Measurements from ENCODE around the gene C1orf226.

The C1orf226 gene

DNA sequence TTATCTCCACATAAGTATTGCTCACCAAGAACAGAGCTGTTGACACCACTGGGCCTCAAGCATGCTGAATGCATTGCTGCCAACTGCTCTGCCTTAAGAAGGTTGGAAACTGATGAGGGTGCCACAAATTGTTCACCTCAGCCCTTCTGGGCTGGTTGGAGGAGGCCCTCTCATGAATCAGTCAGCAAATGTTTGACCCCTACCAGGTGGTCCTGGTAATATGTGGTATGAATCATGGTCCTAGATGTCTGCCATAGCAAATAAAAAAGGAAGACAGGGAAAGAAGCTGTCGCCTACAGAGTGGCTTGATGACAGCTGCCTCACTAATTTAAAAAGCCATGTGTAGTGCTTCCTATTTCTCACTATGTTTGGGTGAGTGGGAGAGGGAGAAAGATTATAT, 17.0 kb upstream of the C1orf226 start:
- H3K9ac ChIP-seq (ENCODE audit: low read depth in 1 of 2, low read length in 2 of 2), result no peak overlapping the region
- no peak overlapping the region for H3K27ac ChIP-seq (ENCODE audit: low read depth, low read length)
- H3K4me3 ChIP-seq (ENCODE audit: low read depth in 1 of 2, low read length in 2 of 2), result no peak overlapping the region
- no peaks in the 10 kb centered on the region for H3K9me3 ChIP-seq (ENCODE audit: control insufficient read depth in 1 of 2, low read length in 2 of 2)
- peaks cover 0 to 9% of the 10 kb centered on the region in 2 donors for H3K36me3 ChIP-seq (ENCODE audit: control insufficient read depth in 1 of 2, insufficient read depth in 2 of 2, low read length in 2 of 2)
- H3K27me3 ChIP-seq (ENCODE audit: control insufficient read depth in 1 of 2, insufficient read depth in 2 of 2, low read length in 2 of 2), result no peaks in the 10 kb centered on the region
- no peaks in the 10 kb centered on the region for H3K4me1 ChIP-seq (ENCODE audit: control insufficient read depth in 1 of 2, insufficient read depth in 2 of 2, low read length in 2 of 2)

DNA sequence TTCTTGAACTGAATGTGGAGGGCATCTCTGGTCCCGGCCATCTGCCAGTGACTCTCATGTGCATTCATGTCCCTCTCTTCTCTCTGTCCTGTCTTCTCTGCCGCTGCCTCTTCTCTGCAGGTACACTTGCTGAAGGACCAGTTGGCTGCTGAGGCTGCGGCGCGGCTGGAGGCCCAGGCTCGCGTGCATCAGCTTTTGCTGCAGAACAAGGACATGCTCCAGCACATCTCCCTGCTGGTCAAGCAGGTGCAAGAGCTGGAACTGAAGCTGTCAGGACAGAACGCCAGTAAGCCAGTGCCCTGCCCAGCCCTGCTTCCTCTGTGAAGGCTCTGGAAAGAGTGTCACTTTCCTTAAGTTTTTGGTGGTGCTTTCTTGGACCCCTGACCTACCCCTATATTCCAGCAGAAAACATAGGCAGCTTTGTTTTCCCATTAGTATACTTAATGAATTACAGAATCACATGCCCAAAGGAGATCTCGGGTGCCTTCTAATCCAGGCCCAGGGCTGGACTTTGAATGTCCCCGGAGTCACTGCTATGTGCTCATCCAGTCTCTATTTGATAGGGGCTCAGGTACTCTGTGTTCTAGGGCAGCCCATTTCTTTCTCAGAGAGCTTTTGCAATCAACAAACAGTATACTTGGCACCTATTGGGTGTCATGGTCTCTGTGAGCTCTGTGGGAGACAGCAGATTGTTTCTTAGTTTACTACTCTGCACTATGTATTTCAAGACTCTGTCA, 16.1 kb upstream of the C1orf226 start:
- peaks cover 0 to 9% of the 10 kb centered on the region in 2 donors for H3K36me3 ChIP-seq (ENCODE audit: control insufficient read depth in 1 of 2, insufficient read depth in 2 of 2, low read length in 2 of 2)
- no peak overlapping the region for H3K9ac ChIP-seq (ENCODE audit: low read depth in 1 of 2, low read length in 2 of 2)
- H3K9me3 ChIP-seq (ENCODE audit: control insufficient read depth in 1 of 2, low read length in 2 of 2), result no peaks in the 10 kb centered on the region
- no peak overlapping the region for H3K27ac ChIP-seq (ENCODE audit: low read depth, low read length)
- no peaks in the 10 kb centered on the region for H3K27me3 ChIP-seq (ENCODE audit: control insufficient read depth in 1 of 2, insufficient read depth in 2 of 2, low read length in 2 of 2)
- H3K4me3 ChIP-seq (ENCODE audit: low read depth in 1 of 2, low read length in 2 of 2), result no peak overlapping the region
- no peaks in the 10 kb centered on the region for H3K4me1 ChIP-seq (ENCODE audit: control insufficient read depth in 1 of 2, insufficient read depth in 2 of 2, low read length in 2 of 2)

DNA sequence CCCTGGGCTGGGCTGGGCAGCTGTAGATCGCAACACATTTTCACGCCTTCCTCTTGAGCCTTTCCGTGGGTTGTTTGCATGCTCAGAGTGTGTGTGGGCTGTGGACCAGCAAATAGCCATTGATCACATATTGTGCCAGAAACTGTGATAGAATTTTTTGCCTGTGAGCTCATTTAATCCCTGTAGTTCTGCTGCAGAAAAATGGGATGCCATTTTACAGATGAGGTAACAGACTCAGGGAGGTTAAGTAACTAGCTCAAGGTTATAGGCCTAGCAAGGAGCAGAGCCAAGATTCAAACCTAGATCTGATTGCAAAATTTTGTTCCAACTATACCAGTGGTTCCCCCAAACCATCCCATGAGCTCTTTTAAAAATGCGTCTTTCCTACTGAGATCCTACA, 15.4 kb upstream of the C1orf226 start:
- Histone ChIP-seq H3K36me3 (ENCODE audit: control insufficient read depth in 1 of 2, insufficient read depth in 2 of 2, low read length in 2 of 2) (peaks cover 0 to 9% of the 10 kb centered on the region in 2 donors), H3K27me3 (ENCODE audit: control insufficient read depth in 1 of 2, insufficient read depth in 2 of 2, low read length in 2 of 2) (no peaks in the 10 kb centered on the region), H3K9ac (ENCODE audit: low read depth in 1 of 2, low read length in 2 of 2) (no peak overlapping the region), H3K9me3 (ENCODE audit: control insufficient read depth in 1 of 2, low read length in 2 of 2) (no peaks in the 10 kb centered on the region), H3K4me1 (ENCODE audit: control insufficient read depth in 1 of 2, insufficient read depth in 2 of 2, low read length in 2 of 2) (no peaks in the 10 kb centered on the region), H3K4me3 (ENCODE audit: low read depth in 1 of 2, low read length in 2 of 2) (no peak overlapping the region), H3K27ac (ENCODE audit: low read depth, low read length) (no peak overlapping the region)

DNA sequence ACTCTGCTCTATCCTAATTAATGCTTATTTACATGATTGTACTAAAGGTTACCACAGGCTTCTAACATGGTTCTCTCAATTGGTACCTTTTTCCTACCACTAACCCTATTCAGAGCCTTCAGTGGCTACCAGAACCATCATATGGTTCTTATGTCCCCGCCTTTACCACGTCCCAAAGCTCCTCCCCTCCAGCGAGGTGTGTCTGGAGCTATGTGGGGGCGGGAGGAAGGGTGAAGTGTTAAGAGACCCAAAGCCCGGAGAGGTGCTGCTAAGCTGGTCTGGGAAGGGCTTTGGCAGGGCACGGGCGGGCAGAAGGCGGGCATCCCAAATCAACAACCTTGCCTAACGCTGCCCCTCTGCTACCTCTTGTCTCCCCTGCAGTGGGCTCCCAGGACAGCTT, 14.9 kb upstream of the C1orf226 start:
- H3K9me3 ChIP-seq (ENCODE audit: control insufficient read depth in 1 of 2, low read length in 2 of 2), result no peaks in the 10 kb centered on the region
- peaks cover 0 to 9% of the 10 kb centered on the region in 2 donors for H3K36me3 ChIP-seq (ENCODE audit: control insufficient read depth in 1 of 2, insufficient read depth in 2 of 2, low read length in 2 of 2)
- H3K4me1 ChIP-seq (ENCODE audit: control insufficient read depth in 1 of 2, insufficient read depth in 2 of 2, low read length in 2 of 2), result peaks cover under 1 to 1% of the 10 kb centered on the region in 2 donors
- H3K27me3 ChIP-seq (ENCODE audit: control insufficient read depth in 1 of 2, insufficient read depth in 2 of 2, low read length in 2 of 2), result no peaks in the 10 kb centered on the region
- H3K4me3 ChIP-seq (ENCODE audit: low read depth in 1 of 2, low read length in 2 of 2), result peak overlapping the region; percentile 4 to 59
- H3K9ac ChIP-seq (ENCODE audit: low read depth in 1 of 2, low read length in 2 of 2), result peak overlapping the region in 1 of 2 donors; percentile 57
- no peak overlapping the region for H3K27ac ChIP-seq (ENCODE audit: low read depth, low read length)

DNA sequence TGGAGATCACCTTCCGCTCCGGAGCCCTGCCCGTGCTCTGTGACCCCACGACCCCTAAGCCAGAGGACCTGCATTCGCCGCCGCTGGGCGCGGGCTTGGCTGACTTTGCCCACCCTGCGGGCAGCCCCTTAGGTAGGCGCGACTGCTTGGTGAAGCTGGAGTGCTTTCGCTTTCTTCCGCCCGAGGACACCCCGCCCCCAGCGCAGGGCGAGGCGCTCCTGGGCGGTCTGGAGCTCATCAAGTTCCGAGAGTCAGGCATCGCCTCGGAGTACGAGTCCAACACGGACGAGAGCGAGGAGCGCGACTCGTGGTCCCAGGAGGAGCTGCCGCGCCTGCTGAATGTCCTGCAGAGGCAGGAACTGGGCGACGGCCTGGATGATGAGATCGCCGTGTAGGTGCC, 14.5 kb upstream of the C1orf226 start:
- Histone ChIP-seq H3K9ac (ENCODE audit: low read depth in 1 of 2, low read length in 2 of 2) (peak overlapping the region in 1 of 2 donors; percentile 57), H3K4me3 (ENCODE audit: low read depth in 1 of 2, low read length in 2 of 2) (peak overlapping the region; percentile 4 to 59)

DNA sequence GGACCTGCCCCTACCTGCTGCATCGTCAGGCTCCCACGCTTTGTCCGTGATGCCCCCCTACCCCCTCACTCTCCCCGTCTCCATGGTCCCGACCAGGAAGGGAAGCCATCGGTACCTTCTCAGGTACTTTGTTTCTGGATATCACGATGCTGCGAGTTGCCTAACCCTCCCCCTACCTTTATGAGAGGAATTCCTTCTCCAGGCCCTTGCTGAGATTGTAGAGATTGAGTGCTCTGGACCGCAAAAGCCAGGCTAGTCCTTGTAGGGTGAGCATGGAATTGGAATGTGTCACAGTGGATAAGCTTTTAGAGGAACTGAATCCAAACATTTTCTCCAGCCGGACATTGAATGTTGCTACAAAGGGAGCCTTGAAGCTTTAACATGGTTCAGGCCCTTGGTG, 13.8 kb upstream of the C1orf226 start:
- Histone ChIP-seq H3K4me3 (ENCODE audit: low read depth in 1 of 2, low read length in 2 of 2) (peak overlapping the region in 1 of 2 donors; percentile 59), H3K9ac (ENCODE audit: low read depth in 1 of 2, low read length in 2 of 2) (no peak overlapping the region), H3K27ac (ENCODE audit: low read depth, low read length) (no peak overlapping the region), H3K27me3 (ENCODE audit: control insufficient read depth in 1 of 2, insufficient read depth in 2 of 2, low read length in 2 of 2) (no peaks in the 10 kb centered on the region), H3K36me3 (ENCODE audit: control insufficient read depth in 1 of 2, insufficient read depth in 2 of 2, low read length in 2 of 2) (peaks cover 0 to 9% of the 10 kb centered on the region in 2 donors), H3K9me3 (ENCODE audit: control insufficient read depth in 1 of 2, low read length in 2 of 2) (no peaks in the 10 kb centered on the region), H3K4me1 (ENCODE audit: control insufficient read depth in 1 of 2, insufficient read depth in 2 of 2, low read length in 2 of 2) (peaks cover 12% of the 10 kb centered on the region in 2 donors)

More for the DNA sequence above, 14.5 kb upstream of the C1orf226 start:
- peaks cover 0 to 9% of the 10 kb centered on the region in 2 donors for H3K36me3 ChIP-seq (ENCODE audit: control insufficient read depth in 1 of 2, insufficient read depth in 2 of 2, low read length in 2 of 2)
- H3K27me3 ChIP-seq (ENCODE audit: control insufficient read depth in 1 of 2, insufficient read depth in 2 of 2, low read length in 2 of 2), result no peaks in the 10 kb centered on the region
- peaks cover 5% of the 10 kb centered on the region in 2 donors for H3K4me1 ChIP-seq (ENCODE audit: control insufficient read depth in 1 of 2, insufficient read depth in 2 of 2, low read length in 2 of 2)
- no peak overlapping the region for H3K27ac ChIP-seq (ENCODE audit: low read depth, low read length)
- H3K9me3 ChIP-seq (ENCODE audit: control insufficient read depth in 1 of 2, low read length in 2 of 2), result no peaks in the 10 kb centered on the region

DNA sequence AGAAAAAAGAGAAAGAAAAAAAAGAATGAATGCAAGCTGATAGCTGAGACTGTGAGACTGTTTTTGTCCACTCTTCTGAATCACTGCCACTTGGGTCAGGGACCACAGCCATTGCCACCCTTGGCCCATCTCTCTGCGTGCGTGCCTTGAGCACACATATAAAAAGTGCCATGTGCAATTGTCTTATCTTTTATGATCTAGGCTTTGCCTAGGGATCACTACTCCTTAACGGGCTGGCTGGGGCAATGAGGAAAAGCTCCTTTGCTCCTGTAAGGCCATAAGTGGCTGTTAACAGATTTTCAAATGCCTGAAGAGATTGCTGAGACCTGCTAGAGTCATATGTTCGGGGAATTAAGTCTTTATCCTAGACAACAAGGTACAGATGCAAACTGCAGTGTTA, 13.1 kb upstream of the C1orf226 start:
- Histone ChIP-seq H3K27ac (ENCODE audit: low read depth, low read length) (no peak overlapping the region), H3K27me3 (ENCODE audit: control insufficient read depth in 1 of 2, insufficient read depth in 2 of 2, low read length in 2 of 2) (no peaks in the 10 kb centered on the region), H3K4me3 (ENCODE audit: low read depth in 1 of 2, low read length in 2 of 2) (no peak overlapping the region), H3K4me1 (ENCODE audit: control insufficient read depth in 1 of 2, insufficient read depth in 2 of 2, low read length in 2 of 2) (peaks cover 14 to 17% of the 10 kb centered on the region in 2 donors), H3K9ac (ENCODE audit: low read depth in 1 of 2, low read length in 2 of 2) (no peak overlapping the region), H3K9me3 (ENCODE audit: control insufficient read depth in 1 of 2, low read length in 2 of 2) (no peaks in the 10 kb centered on the region), H3K36me3 (ENCODE audit: control insufficient read depth in 1 of 2, insufficient read depth in 2 of 2, low read length in 2 of 2) (peaks cover 0 to 9% of the 10 kb centered on the region in 2 donors)

DNA sequence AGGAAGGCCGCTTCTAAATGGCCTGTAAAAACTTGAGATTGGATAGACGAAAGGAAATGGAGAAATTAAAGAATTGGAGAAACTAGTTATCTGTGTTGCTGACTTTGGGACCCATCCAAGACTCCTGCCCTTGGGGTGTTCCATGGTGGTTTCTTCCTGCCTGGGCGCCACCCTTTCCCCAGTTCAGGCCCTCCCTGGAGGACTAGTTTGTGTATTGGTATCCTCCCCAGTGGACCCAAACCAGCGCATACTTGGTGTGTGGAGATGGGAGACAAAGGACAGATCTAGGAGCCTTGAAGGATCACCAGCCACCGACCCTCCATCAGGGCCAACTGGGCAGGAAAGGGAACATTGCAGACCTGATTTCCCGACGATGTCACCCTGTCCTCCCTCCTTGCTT, 12.0 kb upstream of the C1orf226 start:
- Histone ChIP-seq H3K27ac (ENCODE audit: low read depth, low read length) (no peak overlapping the region), H3K36me3 (ENCODE audit: control insufficient read depth in 1 of 2, insufficient read depth in 2 of 2, low read length in 2 of 2) (peaks cover 0 to 9% of the 10 kb centered on the region in 2 donors), H3K4me3 (ENCODE audit: low read depth in 1 of 2, low read length in 2 of 2) (no peak overlapping the region), H3K27me3 (ENCODE audit: control insufficient read depth in 1 of 2, insufficient read depth in 2 of 2, low read length in 2 of 2) (no peaks in the 10 kb centered on the region), H3K9ac (ENCODE audit: low read depth in 1 of 2, low read length in 2 of 2) (no peak overlapping the region), H3K9me3 (ENCODE audit: control insufficient read depth in 1 of 2, low read length in 2 of 2) (no peaks in the 10 kb centered on the region), H3K4me1 (ENCODE audit: control insufficient read depth in 1 of 2, insufficient read depth in 2 of 2, low read length in 2 of 2) (peaks cover 14 to 17% of the 10 kb centered on the region in 2 donors)

DNA sequence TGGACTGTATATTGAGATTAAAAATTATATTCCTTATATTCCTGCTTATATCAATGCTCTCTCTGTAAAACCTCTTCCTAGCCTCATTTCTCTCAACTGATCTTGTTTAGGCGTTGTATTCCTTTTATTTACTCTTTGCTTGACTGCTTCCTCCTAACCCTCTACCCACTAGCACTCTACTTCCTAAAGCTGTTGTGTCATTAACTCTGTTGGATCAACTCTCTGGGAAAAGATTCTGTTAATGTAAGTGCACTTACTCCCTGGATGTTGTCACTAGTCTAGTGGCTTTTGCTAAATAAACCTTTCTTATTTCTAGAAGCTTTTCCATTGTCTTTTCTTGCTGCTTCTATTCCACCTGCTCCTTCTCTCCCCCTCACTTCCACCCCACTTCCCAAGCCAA, 11.4 kb upstream of the C1orf226 start:
- no peak overlapping the region for H3K27ac ChIP-seq (ENCODE audit: low read depth, low read length)
- H3K4me1 ChIP-seq (ENCODE audit: control insufficient read depth in 1 of 2, insufficient read depth in 2 of 2, low read length in 2 of 2), result peaks cover 14 to 17% of the 10 kb centered on the region in 2 donors
- H3K27me3 ChIP-seq (ENCODE audit: control insufficient read depth in 1 of 2, insufficient read depth in 2 of 2, low read length in 2 of 2), result no peaks in the 10 kb centered on the region
- H3K36me3 ChIP-seq (ENCODE audit: control insufficient read depth in 1 of 2, insufficient read depth in 2 of 2, low read length in 2 of 2), result peaks cover 0 to 9% of the 10 kb centered on the region in 2 donors
- no peak overlapping the region for H3K9ac ChIP-seq (ENCODE audit: low read depth in 1 of 2, low read length in 2 of 2)
- H3K4me3 ChIP-seq (ENCODE audit: low read depth in 1 of 2, low read length in 2 of 2), result no peak overlapping the region
- no peaks in the 10 kb centered on the region for H3K9me3 ChIP-seq (ENCODE audit: control insufficient read depth in 1 of 2, low read length in 2 of 2)

DNA sequence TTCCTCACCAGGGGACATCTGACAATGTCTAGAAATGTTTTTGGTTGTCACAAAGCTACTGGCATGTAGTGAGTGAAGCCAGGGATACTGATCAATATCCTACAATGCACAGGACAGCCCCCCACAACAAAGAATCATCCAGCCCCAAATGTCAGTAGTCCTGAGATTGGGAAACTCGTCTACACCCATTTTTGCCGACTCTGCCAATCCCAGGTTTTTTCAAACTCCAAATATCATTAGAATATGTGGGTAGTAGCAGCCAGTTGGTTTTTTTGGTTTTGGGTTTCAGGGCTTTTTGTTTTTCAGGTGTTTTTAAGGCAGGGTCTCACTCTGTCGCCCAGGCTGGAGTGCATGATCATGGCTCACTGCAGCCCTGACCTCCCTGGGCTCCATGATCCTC, 10.8 kb upstream of the C1orf226 start:
- Histone ChIP-seq H3K27ac (ENCODE audit: low read depth, low read length) (no peak overlapping the region), H3K9me3 (ENCODE audit: control insufficient read depth in 1 of 2, low read length in 2 of 2) (no peaks in the 10 kb centered on the region)

More for the DNA sequence above, 10.8 kb upstream of the C1orf226 start:
- H3K4me1 ChIP-seq (ENCODE audit: control insufficient read depth in 1 of 2, insufficient read depth in 2 of 2, low read length in 2 of 2), result peaks cover 14 to 17% of the 10 kb centered on the region in 2 donors
- H3K9ac ChIP-seq (ENCODE audit: low read depth in 1 of 2, low read length in 2 of 2), result no peak overlapping the region
- no peaks in the 10 kb centered on the region for H3K27me3 ChIP-seq (ENCODE audit: control insufficient read depth in 1 of 2, insufficient read depth in 2 of 2, low read length in 2 of 2)
- H3K36me3 ChIP-seq (ENCODE audit: control insufficient read depth in 1 of 2, insufficient read depth in 2 of 2, low read length in 2 of 2), result peaks cover 0 to 9% of the 10 kb centered on the region in 2 donors
- no peak overlapping the region for H3K4me3 ChIP-seq (ENCODE audit: low read depth in 1 of 2, low read length in 2 of 2)
